CD14-positive monocyte (primary cell): ENCODE data around the gene MAP6D1. TPM values are rescaled to one million over a fixed set of nuclear protein-coding genes. Genes with fewer than 3 reads are reported as not detected.

Experiments
- DNase-seq, 3 donors: peaks; one replicate each; pipeline ENCODE4 v3.0.0-alpha.2; 2011 to 2022
- H2AFZ ChIP-seq: 2 replicates; pipeline ENCODE4 v1.6.0; 2012; ENCODE audit warnings: mild to moderate bottlenecking, low read depth, low read length, inconsistent platforms; ENCODE audit not compliant: insufficient read depth, poor library complexity, severe bottlenecking
- H3K27ac ChIP-seq, 2 donors: 1 replicate in 1 of 2; 2 replicates in 1 of 2; pipeline ENCODE4 v1.5.1; 2012 to 2013; ENCODE audit warnings: low read length in 2 of 2, control low read depth in 1 of 2, inconsistent platforms in 1 of 2, low read depth in 1 of 2, mild to moderate bottlenecking in 1 of 2
- H3K27me3 ChIP-seq, 2 donors: one replicate each; pipeline versions ENCODE4 v1.6.0 to v1.6.1; 2011 to 2013; ENCODE audit warnings: low read length in 2 of 2; ENCODE audit not compliant: control insufficient read depth in 2 of 2, insufficient read depth in 2 of 2
- H3K36me3 ChIP-seq, 2 donors: replicated peaks in 1 of 2; 1 replicate in 1 of 2; 2 replicates in 1 of 2; pipeline versions ENCODE4 v1.5.1 to v1.6.1; 2012 to 2013; ENCODE audit warnings: low read length in 2 of 2, control low read depth in 1 of 2, inconsistent platforms in 1 of 2, mild to moderate bottlenecking in 1 of 2; ENCODE audit not compliant: insufficient read depth in 2 of 2, control insufficient read depth in 1 of 2
- H3K4me1 ChIP-seq, 2 donors: 1 replicate in 1 of 2; 2 replicates in 1 of 2; pipeline versions ENCODE4 v1.5.1 to v1.6.1; 2012 to 2013; ENCODE audit warnings: low read length in 2 of 2, control low read depth in 1 of 2, inconsistent platforms in 1 of 2, mild to moderate bottlenecking in 1 of 2, moderate library complexity in 1 of 2; ENCODE audit not compliant: insufficient read depth in 2 of 2, control insufficient read depth in 1 of 2
- H3K4me2 ChIP-seq: replicated peaks from 2 replicates; pipeline ENCODE3; 2012; ENCODE audit warnings: low read length, moderate library complexity, mild to moderate bottlenecking; ENCODE audit not compliant: poor library complexity, severe bottlenecking; ENCODE audit errors: extremely low read depth
- H3K4me3 ChIP-seq, 3 experiments: fragments of 200-600 bp in 1 of 3; sonication (generic) in 1 of 3; replicated peaks in 1 of 3; 1 replicate in 2 of 3; 2 replicates in 1 of 3; pipeline ENCODE4 v1.5.1; 2011 to 2013; ENCODE audit warnings: low read length in 3 of 3, mild to moderate bottlenecking in 3 of 3, control low read depth in 2 of 3, low read depth in 2 of 3, inconsistent platforms in 1 of 3, moderate library complexity in 1 of 3
- H3K79me2 ChIP-seq: 2 replicates; pipeline ENCODE4 v1.6.0; 2012; ENCODE audit warnings: mild to moderate bottlenecking, control low read depth, inconsistent platforms, low read length, moderate library complexity; ENCODE audit not compliant: insufficient read depth
- H3K9ac ChIP-seq: 2 replicates; pipeline ENCODE4 v1.6.0; 2017; ENCODE audit warnings: low read length, mild to moderate bottlenecking; ENCODE audit not compliant: insufficient read depth, poor library complexity, severe bottlenecking
- H3K9me3 ChIP-seq, 2 donors: replicated peaks in 1 of 2; 1 replicate in 1 of 2; 2 replicates in 1 of 2; pipeline versions ENCODE4 v1.5.1 to v1.6.1; 2012 to 2013; ENCODE audit warnings: low read length in 2 of 2, control low read depth in 1 of 2; ENCODE audit not compliant: control insufficient read depth in 1 of 2, insufficient read depth in 1 of 2
- H4K20me1 ChIP-seq: 2 replicates; pipeline ENCODE4 v1.6.0; 2012; ENCODE audit warnings: mild to moderate bottlenecking, low read length, control low read depth, moderate library complexity; ENCODE audit not compliant: insufficient read depth
- H3K27ac Mint-ChIP-seq, 7 donors: one replicate each; pipeline ENCODE4 v1.8.0; 2020; ENCODE audit warnings: mild to moderate bottlenecking in 7 of 7, mixed read lengths in 7 of 7, moderate library complexity in 6 of 7, inconsistent platforms in 2 of 7
- H3K27me3 Mint-ChIP-seq, 3 donors: one replicate each; pipeline ENCODE4 v1.8.0; 2021 to 2022; ENCODE audit warnings: low read depth in 3 of 3, mild to moderate bottlenecking in 3 of 3, mixed read lengths in 3 of 3, moderate library complexity in 3 of 3, inconsistent platforms in 1 of 3
- H3K36me3 Mint-ChIP-seq, 2 donors: one replicate each; pipeline ENCODE4 v1.8.0; 2020; ENCODE audit warnings: mixed read lengths in 2 of 2, inconsistent platforms in 1 of 2, mild to moderate bottlenecking in 1 of 2
- H3K4me1 Mint-ChIP-seq: one replicate; pipeline ENCODE4 v1.8.0; 2020; ENCODE audit warnings: mild to moderate bottlenecking, mixed read lengths
- H3K4me3 Mint-ChIP-seq, 2 donors: one replicate each; pipeline ENCODE4 v1.8.0; 2020; ENCODE audit warnings: mild to moderate bottlenecking in 2 of 2, mixed read lengths in 2 of 2, moderate library complexity in 1 of 2
- H3K9me3 Mint-ChIP-seq, 7 donors: one replicate each; pipeline ENCODE4 v1.8.0; 2020 to 2022; ENCODE audit warnings: mixed read lengths in 7 of 7, mild to moderate bottlenecking in 6 of 7, moderate library complexity in 6 of 7, inconsistent platforms in 2 of 7
- WGBS: methylation state at CpG from one replicate; pipeline ENCODE4 v1.1.5; 2013; ENCODE audit warnings: missing lambda C conversion rate; ENCODE audit not compliant: insufficient coverage; 5-methylcytosine and 5-hydroxymethylcytosine counted together
- intact Hi-C, 2 donors: fragments of 100-400 bp; cut with micrococcal nuclease; formaldehyde crosslinking; loops; one replicate each; pipeline versions ENCODE4 v1.15.0 to v1.15.1; 2023
- polyA plus RNA-seq, 3 donors: library from polyadenylated mRNA; depleted of rRNA in 1 of 3; unstranded in 2 of 3; stranded (reverse) in 1 of 3; fragments of 300-500 nt in 2 of 3; fragments of >200 nt in 1 of 3; fragmentation: Illumina TruSeq in 2 of 3; gene quantifications; 1 replicate in 2 of 3; 2 replicates in 1 of 3; pipeline ENCODE4 v1.2.3, GENCODE V29; 2012 to 2021
- TF ChIP-seq, protein P1 (sequence below): fragments of 200-600 bp; IDR thresholded peaks from one replicate; pipeline ENCODE4 v1.8.0; 2022; ENCODE audit warnings: antibody characterized with exemption, mild to moderate bottlenecking

MAP6D1 gene
- polyA plus RNA-seq, 3 donors: 0.18 to 0.35 TPM; not detected in 1

DNA sequence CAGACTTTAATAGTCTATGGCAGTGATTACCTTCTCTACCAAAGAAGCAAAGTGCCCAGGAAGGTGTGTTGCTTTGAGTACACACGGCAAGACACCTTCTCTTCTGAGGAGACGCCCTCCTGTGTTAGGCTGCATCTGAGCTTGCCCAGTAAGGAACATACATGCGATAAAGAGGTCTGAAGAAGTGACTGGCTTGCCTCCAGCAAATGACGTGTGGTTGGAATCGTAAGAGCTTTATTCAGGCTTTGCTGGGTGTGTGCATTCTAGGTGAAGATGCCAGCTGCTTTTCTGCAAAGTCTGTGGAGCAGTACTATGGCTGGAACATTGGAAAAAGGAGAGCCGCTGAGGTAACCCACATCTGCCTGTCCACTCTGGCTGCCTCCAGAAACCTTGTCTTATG is 22.4 kb downstream of the MAP6D1 start:
- no peak overlapping the region for H3K4me3 ChIP-seq
- H3K4me1 ChIP-seq: no peaks in the 10 kb centered on the region
- no peak overlapping the region for H3K27ac Mint-ChIP-seq
- no peaks in the 10 kb centered on the region for H3K9me3 ChIP-seq
- H3K36me3 Mint-ChIP-seq: peaks cover 88 to 98% of the 10 kb centered on the region in 2 donors
- H3K79me2 ChIP-seq: no peaks in the 10 kb centered on the region
- no peaks in the 10 kb centered on the region for H3K27me3 Mint-ChIP-seq
- peaks cover 97 to 100% of the 10 kb centered on the region in 2 donors for H3K36me3 ChIP-seq
- no peak overlapping the region for H3K4me3 Mint-ChIP-seq
- TF ChIP-seq, protein P1, sequence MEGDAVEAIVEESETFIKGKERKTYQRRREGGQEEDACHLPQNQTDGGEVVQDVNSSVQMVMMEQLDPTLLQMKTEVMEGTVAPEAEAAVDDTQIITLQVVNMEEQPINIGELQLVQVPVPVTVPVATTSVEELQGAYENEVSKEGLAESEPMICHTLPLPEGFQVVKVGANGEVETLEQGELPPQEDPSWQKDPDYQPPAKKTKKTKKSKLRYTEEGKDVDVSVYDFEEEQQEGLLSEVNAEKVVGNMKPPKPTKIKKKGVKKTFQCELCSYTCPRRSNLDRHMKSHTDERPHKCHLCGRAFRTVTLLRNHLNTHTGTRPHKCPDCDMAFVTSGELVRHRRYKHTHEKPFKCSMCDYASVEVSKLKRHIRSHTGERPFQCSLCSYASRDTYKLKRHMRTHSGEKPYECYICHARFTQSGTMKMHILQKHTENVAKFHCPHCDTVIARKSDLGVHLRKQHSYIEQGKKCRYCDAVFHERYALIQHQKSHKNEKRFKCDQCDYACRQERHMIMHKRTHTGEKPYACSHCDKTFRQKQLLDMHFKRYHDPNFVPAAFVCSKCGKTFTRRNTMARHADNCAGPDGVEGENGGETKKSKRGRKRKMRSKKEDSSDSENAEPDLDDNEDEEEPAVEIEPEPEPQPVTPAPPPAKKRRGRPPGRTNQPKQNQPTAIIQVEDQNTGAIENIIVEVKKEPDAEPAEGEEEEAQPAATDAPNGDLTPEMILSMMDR: no peak
- no peak overlapping the region for H3K9ac ChIP-seq
- H4K20me1 ChIP-seq: no peaks in the 10 kb centered on the region
- H3K9me3 Mint-ChIP-seq: no peaks in the 10 kb centered on the region
- no peak for DNase-seq
- H3K27me3 ChIP-seq: no peaks in the 10 kb centered on the region
- H3K27ac ChIP-seq: no peak overlapping the region
- no peak overlapping the region for H3K4me2 ChIP-seq
- intact Hi-C loops: no loop called here
- H2AFZ ChIP-seq: no peak overlapping the region
- 98% methylated on average over 5 of the region's 6 CpGs for WGBS
- H3K4me1 Mint-ChIP-seq: no peaks in the 10 kb centered on the region

DNA sequence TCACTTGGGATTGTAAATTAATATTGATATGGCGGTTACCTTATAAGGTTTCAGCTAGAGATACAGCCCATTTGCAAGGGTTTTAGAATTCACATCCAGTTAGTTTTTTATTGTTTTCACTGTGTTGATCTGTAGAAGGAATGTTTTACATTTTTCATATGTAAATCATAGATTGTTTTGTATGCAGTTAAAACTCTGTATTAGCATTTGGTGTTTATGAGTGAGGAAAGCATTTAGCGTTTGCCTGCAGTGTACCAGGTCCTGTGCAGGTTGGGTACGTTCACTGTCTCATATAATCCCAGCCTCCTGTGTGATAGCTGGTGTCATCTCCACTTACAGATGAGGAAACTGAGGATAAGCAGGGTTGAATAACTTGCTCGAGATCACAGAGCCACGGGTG is 23.8 kb downstream of the MAP6D1 start:
- Mint-ChIP-seq H3K27me3 (no peaks in the 10 kb centered on the region), H3K4me3 (no peak overlapping the region), H3K36me3 (peaks cover 82 to 94% of the 10 kb centered on the region in 2 donors), H3K9me3 (no peaks in the 10 kb centered on the region), H3K4me1 (no peaks in the 10 kb centered on the region), H3K27ac (no peak overlapping the region)
- DNase-seq: no peak
- no peak overlapping the region for H2AFZ ChIP-seq
- no peaks in the 10 kb centered on the region for H3K9me3 ChIP-seq
- no peaks in the 10 kb centered on the region for H3K79me2 ChIP-seq
- H3K27me3 ChIP-seq: no peaks in the 10 kb centered on the region
- WGBS: 83% methylated on average over 1 of the region's 5 CpGs
- intact Hi-C loops: no loop called here
- no peaks in the 10 kb centered on the region for H4K20me1 ChIP-seq
- no peak overlapping the region for H3K27ac ChIP-seq
- H3K4me3 ChIP-seq: no peak overlapping the region
- H3K4me1 ChIP-seq: no peaks in the 10 kb centered on the region
- no peak overlapping the region for H3K4me2 ChIP-seq
- peaks cover 88 to 92% of the 10 kb centered on the region in 2 donors for H3K36me3 ChIP-seq
- no peak overlapping the region for H3K9ac ChIP-seq
- TF ChIP-seq, protein P1: no peak
